ENCODE measurements around the gene INHBE. TPM values are rescaled to one million over a fixed set of nuclear protein-coding genes. Genes with fewer than 3 reads are reported as not detected.

The INHBE gene
- total and polyA plus RNA-seq, 12 donors, result 0.01 to 1.2 (median 0.38) TPM; not detected in 5

DNA sequence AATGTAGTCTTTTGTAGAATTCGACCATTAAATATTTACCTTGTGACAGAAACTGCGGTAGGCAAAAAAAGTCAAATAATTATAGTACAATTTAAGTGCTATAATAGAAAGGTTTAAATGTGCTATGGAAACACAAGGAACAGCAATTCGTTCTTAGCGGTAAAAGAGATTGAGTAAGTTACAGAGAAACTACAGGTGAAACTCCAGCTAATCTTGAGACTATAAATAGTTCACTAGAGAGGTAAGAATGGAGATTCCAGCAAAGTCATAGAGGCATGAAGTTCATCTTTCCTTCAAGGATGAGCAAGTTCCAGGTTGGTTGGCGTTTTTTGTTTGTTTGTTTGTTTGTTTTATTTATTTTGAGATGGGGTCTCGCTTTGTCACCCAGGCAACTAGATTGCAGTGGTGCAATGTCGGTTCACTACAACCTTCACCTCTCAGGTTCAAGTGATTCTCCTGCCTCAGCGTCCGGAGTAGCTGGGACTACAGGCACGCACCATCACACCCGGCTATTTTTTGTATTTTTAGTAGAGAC, 23.4 kb upstream of the INHBE start:
- peak overlapping the region; percentile 85 to 98 (median 94) for H3K27ac ChIP-seq
- H3K27me3 ChIP-seq, result no peaks in the 10 kb centered on the region
- ATAC-seq (no peak), DNase-seq (no peak)
- intact Hi-C loops (cut with DNase I), result loop anchor here in 2 of 10 donors (2.0 kb wide), 1 partner anchor 21 kb away; no protein-coding TSS in a partner anchor
- H3K9me3 ChIP-seq, result no peaks in the 10 kb centered on the region
- peak overlapping the region in 6 of 10 donors; percentile 42 to 80 (median 66) for H3K4me3 ChIP-seq
- no peaks in the 10 kb centered on the region for H3K36me3 ChIP-seq
- TF ChIP-seq, protein P1, sequence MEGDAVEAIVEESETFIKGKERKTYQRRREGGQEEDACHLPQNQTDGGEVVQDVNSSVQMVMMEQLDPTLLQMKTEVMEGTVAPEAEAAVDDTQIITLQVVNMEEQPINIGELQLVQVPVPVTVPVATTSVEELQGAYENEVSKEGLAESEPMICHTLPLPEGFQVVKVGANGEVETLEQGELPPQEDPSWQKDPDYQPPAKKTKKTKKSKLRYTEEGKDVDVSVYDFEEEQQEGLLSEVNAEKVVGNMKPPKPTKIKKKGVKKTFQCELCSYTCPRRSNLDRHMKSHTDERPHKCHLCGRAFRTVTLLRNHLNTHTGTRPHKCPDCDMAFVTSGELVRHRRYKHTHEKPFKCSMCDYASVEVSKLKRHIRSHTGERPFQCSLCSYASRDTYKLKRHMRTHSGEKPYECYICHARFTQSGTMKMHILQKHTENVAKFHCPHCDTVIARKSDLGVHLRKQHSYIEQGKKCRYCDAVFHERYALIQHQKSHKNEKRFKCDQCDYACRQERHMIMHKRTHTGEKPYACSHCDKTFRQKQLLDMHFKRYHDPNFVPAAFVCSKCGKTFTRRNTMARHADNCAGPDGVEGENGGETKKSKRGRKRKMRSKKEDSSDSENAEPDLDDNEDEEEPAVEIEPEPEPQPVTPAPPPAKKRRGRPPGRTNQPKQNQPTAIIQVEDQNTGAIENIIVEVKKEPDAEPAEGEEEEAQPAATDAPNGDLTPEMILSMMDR (IDR thresholded peaks at IDR 0.05), result no peak
- 91 to 96% methylated on average over 11 of the region's 11 CpGs for WGBS, 2 donors
- peaks cover 0 to 24% (median 15%) of the 10 kb centered on the region in 9 donors for H3K4me1 ChIP-seq

DNA sequence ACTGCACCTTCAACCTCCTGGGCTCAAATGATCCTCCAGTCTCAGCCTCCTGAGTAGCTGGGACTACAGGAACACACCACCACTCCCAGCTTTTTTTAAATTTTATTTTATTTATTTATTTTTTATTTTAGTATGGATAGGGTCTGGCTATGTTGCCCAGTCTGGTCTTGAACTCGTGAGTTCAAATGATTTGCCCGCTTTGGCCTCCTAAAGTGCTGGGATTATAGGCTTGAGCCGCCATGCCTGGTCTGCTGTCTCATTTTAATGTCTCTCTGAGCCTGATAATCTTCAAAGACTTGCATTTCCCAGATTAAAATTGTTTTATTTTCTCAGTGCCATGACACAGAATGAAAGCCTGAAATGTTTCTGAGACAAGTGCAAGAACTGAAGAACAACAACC, 21.7 kb upstream of the INHBE start:
- intact Hi-C loops (cut with DNase I), result no loop called here

DNA sequence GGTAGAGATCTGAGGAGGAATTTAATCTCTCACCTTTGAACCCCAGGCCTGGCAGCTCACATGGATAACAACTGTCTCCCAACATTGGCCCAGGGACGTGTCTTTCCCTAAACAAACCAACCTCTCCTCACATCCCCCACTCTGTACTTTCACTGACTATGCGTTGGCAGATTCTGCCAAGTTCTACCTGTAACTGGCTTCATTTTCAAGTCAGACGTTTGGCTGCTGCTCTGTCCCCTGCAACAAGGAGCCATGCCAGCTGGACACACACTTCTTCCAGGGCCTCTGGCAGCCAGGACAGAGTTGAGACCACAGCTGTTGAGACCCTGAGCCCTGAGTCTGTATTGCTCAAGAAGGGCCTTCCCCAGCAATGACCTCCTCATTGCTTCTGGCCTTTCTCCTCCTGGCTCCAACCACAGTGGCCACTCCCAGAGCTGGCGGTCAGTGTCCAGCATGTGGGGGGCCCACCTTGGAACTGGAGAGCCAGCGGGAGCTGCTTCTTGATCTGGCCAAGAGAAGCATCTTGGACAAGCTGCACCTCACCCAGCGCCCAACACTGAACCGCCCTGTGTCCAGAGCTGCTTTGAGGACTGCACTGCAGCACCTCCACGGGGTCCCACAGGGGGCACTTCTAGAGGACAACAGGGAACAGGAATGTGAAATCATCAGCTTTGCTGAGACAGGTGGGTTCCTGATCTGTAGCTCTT, 20.4 kb upstream of the INHBE start, which contains the start of gene INHBC:
INHBC (plus strand) TSS at position 268 of the 707 bp plus-strand sequence; CDS start at position 371, 103 bp downstream.
- peaks cover 0 to 14% (median 6%) of the 10 kb centered on the region in 9 donors for H3K4me1 ChIP-seq
- H3K9me3 ChIP-seq, result no peaks in the 10 kb centered on the region
- DNase-seq, result no peak
- TF ChIP-seq, protein P1 (IDR thresholded peaks at IDR 0.05), result no peak
- intact Hi-C loops (cut with DNase I), result loop anchor here in 1 of 10 donors (5.0 kb wide), 1 partner anchor 112 kb away; no protein-coding TSS in a partner anchor
- H3K27ac ChIP-seq, result no peak within 1 kb of the TSS
- no peaks in the 10 kb centered on the region for H3K27me3 ChIP-seq
- H3K36me3 ChIP-seq, result no peaks in the 10 kb centered on the region
- no peak for ATAC-seq
- H3K4me3 ChIP-seq, result no peak within 1 kb of the TSS
- WGBS, 2 donors, result 74 to 78% methylated on average over 8 of the region's 8 CpGs

More for the DNA sequence above, 21.7 kb upstream of the INHBE start:
- Histone ChIP-seq H3K27me3 (no peaks in the 10 kb centered on the region), H3K4me1 (peaks cover 0 to 24% (median 15%) of the 10 kb centered on the region in 9 donors), H3K36me3 (no peaks in the 10 kb centered on the region), H3K9me3 (no peaks in the 10 kb centered on the region), H3K27ac (no peak overlapping the region), H3K4me3 (no peak overlapping the region)
- ATAC-seq, result no peak
- TF ChIP-seq, protein P1 (IDR thresholded peaks at IDR 0.05), result no peak
- WGBS, 2 donors, result 81 to 84% methylated on average over 3 of the region's 3 CpGs
- no peak for DNase-seq

DNA sequence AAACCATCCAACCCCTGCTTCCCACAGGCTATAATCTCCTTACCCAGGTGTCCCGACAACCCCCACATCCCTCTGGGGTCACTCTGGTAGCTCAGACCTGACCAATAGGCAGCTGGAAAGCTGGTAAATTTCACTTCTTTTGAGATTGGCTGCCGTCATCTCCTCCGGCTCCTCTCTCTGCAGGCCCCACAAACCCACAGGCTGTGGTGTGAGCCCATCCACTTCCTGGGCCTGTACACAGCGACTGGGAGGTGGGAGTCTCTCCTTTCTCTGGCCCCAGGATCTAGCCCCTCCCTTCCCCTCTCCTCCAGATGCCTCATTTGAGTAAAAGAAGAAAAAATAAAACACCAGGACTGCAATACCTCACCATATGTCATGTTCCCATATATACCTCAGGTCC, 19.8 kb upstream of the INHBE start:
- Histone ChIP-seq H3K4me3 (no peak overlapping the region), H3K36me3 (no peaks in the 10 kb centered on the region), H3K27me3 (no peaks in the 10 kb centered on the region), H3K27ac (no peak overlapping the region), H3K9me3 (no peaks in the 10 kb centered on the region), H3K4me1 (peaks cover 0 to 9% (median 4%) of the 10 kb centered on the region in 9 donors)
- no peak for DNase-seq
- intact Hi-C loops (cut with DNase I), result loop anchor here in 1 of 10 donors (5.0 kb wide), 1 partner anchor 113 kb away; no protein-coding TSS in a partner anchor
- TF ChIP-seq, protein P1 (IDR thresholded peaks at IDR 0.05), result no peak
- no peak for ATAC-seq
- WGBS, 2 donors, result 63 to 75% methylated on average over 4 of the region's 4 CpGs
